Neural progenitor cell (in vitro differentiated cells): ENCODE data around the gene FEM1B.

Experiments used
- CTCF ChIP-seq: fragments of 200-600 bp; sonication (generic); IDR thresholded peaks from 2 replicates; pipeline ENCODE4 v1.5.1; 2017; ENCODE audit warnings: antibody characterized with exemption, mild to moderate bottlenecking
- EZH2 ChIP-seq: fragments of 200-600 bp; sonication (generic); IDR thresholded peaks from 2 replicates; pipeline ENCODE4 v1.6.1; 2017; ENCODE audit warnings: antibody characterized with exemption, mild to moderate bottlenecking, moderate library complexity
- EZH2phosphoT487 ChIP-seq: fragments of 200-600 bp; sonication (generic); IDR thresholded peaks from 2 replicates; pipeline ENCODE4 v1.6.1; 2017; ENCODE audit warnings: antibody characterized with exemption

DNA sequence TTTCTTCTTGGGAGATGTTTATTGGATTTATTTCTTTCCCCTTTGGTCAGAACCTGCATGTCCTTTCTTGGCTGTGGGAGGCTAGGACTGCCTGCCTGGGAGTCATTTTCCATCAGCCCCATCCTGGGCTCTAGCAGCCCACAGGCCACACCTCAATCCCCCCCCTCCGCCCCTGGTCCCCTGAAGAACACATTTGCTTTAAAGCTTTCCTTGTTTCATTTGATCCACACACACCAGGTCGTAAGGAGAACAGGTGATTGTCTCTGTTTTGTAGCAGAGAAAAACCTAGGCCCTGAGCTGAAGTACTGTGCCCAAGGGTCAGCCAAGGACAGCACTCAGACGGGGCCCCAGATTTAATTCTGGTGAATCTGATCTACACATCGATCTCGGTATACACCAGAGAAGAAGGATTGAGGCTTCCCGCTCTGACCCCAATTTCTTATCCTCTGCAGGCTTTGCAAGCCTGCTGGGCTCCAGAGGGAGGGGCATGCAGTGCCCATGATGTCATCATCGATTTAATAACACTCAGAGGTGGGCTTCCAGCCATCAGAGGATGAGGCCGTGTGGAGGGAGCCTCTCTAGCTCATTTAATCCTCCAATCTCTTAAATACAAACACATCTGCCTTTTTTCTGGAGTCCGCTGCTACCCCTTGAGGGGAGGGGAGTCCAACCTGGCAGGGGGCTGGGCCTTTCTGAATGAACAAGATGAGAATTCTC lies 46.3 kb upstream of the FEM1B start:
- TF ChIP-seq EZH2: no peak
- TF ChIP-seq CTCF: peak; percentile 5
- no peak for TF ChIP-seq EZH2phosphoT487
